HFF-Myc (cell line): ENCODE data around the gene HIVEP3.

Experiments
- DNase-seq: peaks from one replicate; pipeline ENCODE4 v3.0.0-alpha.2; 2011; ENCODE audit warnings: low read depth; ENCODE audit errors: extremely low read depth
- H3K4me3 ChIP-seq: replicated peaks from 2 replicates; pipeline ENCODE4 v1.5.1; 2011; ENCODE audit warnings: low read depth, mild to moderate bottlenecking, control low read depth, low read length
- CTCF ChIP-seq: IDR thresholded peaks from 2 replicates; pipeline ENCODE4 v1.5.1; 2012; ENCODE audit warnings: mild to moderate bottlenecking, low read depth, low read length, control low read depth; ENCODE audit errors: missing control alignments

HIVEP3 gene

GRCh38 chr1:41494351-41495209, 424.1 kb downstream of the HIVEP3 start:
- TF ChIP-seq CTCF = no peak
- no peak for DNase-seq

GRCh38 chr1:41493626-41494350, 424.9 kb downstream of the HIVEP3 start:
- DNase-seq = no peak
- no peak overlapping the region for H3K4me3 ChIP-seq
- TF ChIP-seq CTCF = no peak

More at GRCh38 chr1:41494351-41495209, 424.1 kb downstream of the HIVEP3 start:
- H3K4me3 ChIP-seq = no peak overlapping the region

- no peak for TF ChIP-seq CTCF
- H3K4me3 ChIP-seq = no peak overlapping the region
- peak; percentile 74 for DNase-seq
Measured at GRCh38 chr1:41493117-41493536, 425.6 kb downstream of the HIVEP3 start.

GRCh38 chr1:41492341-41492848, 426.3 kb downstream of the HIVEP3 start:
- TF ChIP-seq CTCF = peak; percentile 75
- no peak overlapping the region for H3K4me3 ChIP-seq
- no peak for DNase-seq

- no peak for DNase-seq
- TF ChIP-seq CTCF = no peak
- H3K4me3 ChIP-seq = no peak overlapping the region
Measured at GRCh38 chr1:41490911-41491310, 427.8 kb downstream of the HIVEP3 start.

GRCh38 chr1:41489561-41489960, 429.2 kb downstream of the HIVEP3 start:
- DNase-seq = no peak
- TF ChIP-seq CTCF = no peak
- no peak overlapping the region for H3K4me3 ChIP-seq
